CD1c-positive myeloid dendritic cell (primary cell): ENCODE measurements around the gene MLLT10.
"Not testable (repeated sequence)": the region's sequence is repeated elsewhere in the genome, so short reads cannot be mapped to it uniquely, and the experiment has no call there.

Source experiments
- DNase-seq: peaks from one replicate; pipeline ENCODE4 v3.0.0-alpha.2; 2016; ENCODE audit errors: extremely low spot score

MLLT10 gene

GRCh38 chr10:21527598-21528235, 6.3 kb upstream of the MLLT10 start:
- peak; percentile 32 for DNase-seq

GRCh38 chr10:21528236-21529031, 5.6 kb upstream of the MLLT10 start:
- DNase-seq, result no peak

GRCh38 chr10:21529032-21529910, 4.8 kb upstream of the MLLT10 start:
- DNase-seq, result no peak

GRCh38 chr10:21530168-21530567, 3.9 kb upstream of the MLLT10 start:
- no peak for DNase-seq

- DNase-seq, result no peak
Measured at GRCh38 chr10:21530641-21531040, 3.4 kb upstream of the MLLT10 start.

GRCh38 chr10:21531164-21531563, 2.9 kb upstream of the MLLT10 start:
- DNase-seq, result no peak

- no peak for DNase-seq
Measured at GRCh38 chr10:21532694-21533466, 1.2 kb upstream of the MLLT10 start.

GRCh38 chr10:21534280-21534586, 201 bp downstream of the MLLT10 start:
- DNase-seq, result no peak

- DNase-seq, result peak; percentile 66
Measured at GRCh38 chr10:21534604-21535493, 817 bp downstream of the MLLT10 start.

- DNase-seq, result no peak
Measured at GRCh38 chr10:21535494-21535965, 1.5 kb downstream of the MLLT10 start.

GRCh38 chr10:21535976-21536375, 1.9 kb downstream of the MLLT10 start:
- DNase-seq, result not testable (repeated sequence)

- DNase-seq, result no peak
Measured at GRCh38 chr10:21536874-21537273, 2.8 kb downstream of the MLLT10 start.

GRCh38 chr10:21540701-21541100, 6.7 kb downstream of the MLLT10 start:
- DNase-seq, result not testable (repeated sequence)

GRCh38 chr10:21547246-21547645, 13.2 kb downstream of the MLLT10 start:
- DNase-seq, result no peak

GRCh38 chr10:21552638-21553037, 18.6 kb downstream of the MLLT10 start:
- DNase-seq, result no peak

- DNase-seq, result no peak
Measured at GRCh38 chr10:21556527-21556926, 22.5 kb downstream of the MLLT10 start.

- DNase-seq, result not testable (repeated sequence)
Measured at GRCh38 chr10:21558984-21559383, 25.0 kb downstream of the MLLT10 start.

- DNase-seq, result no peak
Measured at GRCh38 chr10:21570761-21571521, 36.9 kb downstream of the MLLT10 start.

GRCh38 chr10:21572578-21572977, 38.5 kb downstream of the MLLT10 start:
- no peak for DNase-seq

GRCh38 chr10:21574514-21574913, 40.5 kb downstream of the MLLT10 start:
- not testable (repeated sequence) for DNase-seq
